ENCODE results near the gene PDZD2.

PDZD2 gene

GRCh38 chr5:31708089-31708488 lies 69.2 kb downstream of the PDZD2 start:
- H4K20me1 ChIP-seq (ENCODE audit: insufficient read depth, low read length), result no peaks in the 10 kb centered on the region
- TF ChIP-seq EZH2 (IDR thresholded peaks at IDR 0.05; ENCODE audit: borderline replicate concordance, low read depth, low read length, severe bottlenecking), result no peak
- TF ChIP-seq CTCF (IDR thresholded peaks at IDR 0.05; ENCODE audit: borderline replicate concordance, extremely low read depth, low read length, poor library complexity, severe bottlenecking), result no peak
- no peak overlapping the region for H2AFZ ChIP-seq (ENCODE audit: low read depth, low read length)
- H3K4me1 ChIP-seq (ENCODE audit: insufficient read depth, low read length), result no peaks in the 10 kb centered on the region
- H3K79me2 ChIP-seq (ENCODE audit: insufficient read depth, low read length), result no peaks in the 10 kb centered on the region
- H3K27me3 ChIP-seq (ENCODE audit: insufficient read depth, low read length, poor library complexity), result no peaks in the 10 kb centered on the region
- no peak overlapping the region for H3K9ac ChIP-seq (ENCODE audit: low read depth, low read length)
- ATAC-seq (ENCODE audit: insufficient read depth, low read depth), result no peak
- H3K27ac ChIP-seq (ENCODE audit: low read length), result no peak overlapping the region
- no peak overlapping the region for H3K4me2 ChIP-seq (ENCODE audit: insufficient read depth, low read length)
- no peaks in the 10 kb centered on the region for H3K36me3 ChIP-seq (ENCODE audit: insufficient read depth, low read length)
- no peak for DNase-seq
- H3K4me3 ChIP-seq (ENCODE audit: low read depth in 1 of 2, low read length in 2 of 2), result no peak overlapping the region
- no peaks in the 10 kb centered on the region for H3K9me3 ChIP-seq (ENCODE audit: insufficient read depth, low read length, severe bottlenecking)

GRCh38 chr5:31711363-31711762 lies 72.4 kb downstream of the PDZD2 start:
- no peak overlapping the region for H3K27ac ChIP-seq (ENCODE audit: low read length)
- no peaks in the 10 kb centered on the region for H3K36me3 ChIP-seq (ENCODE audit: insufficient read depth, low read length)
- no peak overlapping the region for H3K9ac ChIP-seq (ENCODE audit: low read depth, low read length)
- ATAC-seq (ENCODE audit: insufficient read depth, low read depth) (no peak), DNase-seq (no peak)
- no peaks in the 10 kb centered on the region for H4K20me1 ChIP-seq (ENCODE audit: insufficient read depth, low read length)
- no peaks in the 10 kb centered on the region for H3K4me1 ChIP-seq (ENCODE audit: insufficient read depth, low read length)
- no peak overlapping the region for H3K4me2 ChIP-seq (ENCODE audit: insufficient read depth, low read length)
- no peaks in the 10 kb centered on the region for H3K27me3 ChIP-seq (ENCODE audit: insufficient read depth, low read length, poor library complexity)
- no peaks in the 10 kb centered on the region for H3K79me2 ChIP-seq (ENCODE audit: insufficient read depth, low read length)
- H2AFZ ChIP-seq (ENCODE audit: low read depth, low read length), result no peak overlapping the region
- TF ChIP-seq CTCF (IDR thresholded peaks at IDR 0.05; ENCODE audit: borderline replicate concordance, extremely low read depth, low read length, poor library complexity, severe bottlenecking) (no peak), EZH2 (IDR thresholded peaks at IDR 0.05; ENCODE audit: borderline replicate concordance, low read depth, low read length, severe bottlenecking) (no peak)
- no peak overlapping the region for H3K4me3 ChIP-seq (ENCODE audit: low read depth in 1 of 2, low read length in 2 of 2)
- no peaks in the 10 kb centered on the region for H3K9me3 ChIP-seq (ENCODE audit: insufficient read depth, low read length, severe bottlenecking)

GRCh38 chr5:31711935-31712592 lies 73.1 kb downstream of the PDZD2 start:
- Histone ChIP-seq H3K4me2 (ENCODE audit: insufficient read depth, low read length) (no peak overlapping the region), H4K20me1 (ENCODE audit: insufficient read depth, low read length) (no peaks in the 10 kb centered on the region), H3K9me3 (ENCODE audit: insufficient read depth, low read length, severe bottlenecking) (no peaks in the 10 kb centered on the region), H3K27me3 (ENCODE audit: insufficient read depth, low read length, poor library complexity) (no peaks in the 10 kb centered on the region), H3K36me3 (ENCODE audit: insufficient read depth, low read length) (no peaks in the 10 kb centered on the region), H2AFZ (ENCODE audit: low read depth, low read length) (no peak overlapping the region), H3K4me3 (ENCODE audit: low read depth in 1 of 2, low read length in 2 of 2) (no peak overlapping the region), H3K4me1 (ENCODE audit: insufficient read depth, low read length) (no peaks in the 10 kb centered on the region), H3K79me2 (ENCODE audit: insufficient read depth, low read length) (no peaks in the 10 kb centered on the region), H3K9ac (ENCODE audit: low read depth, low read length) (no peak overlapping the region), H3K27ac (ENCODE audit: low read length) (no peak overlapping the region)
- ATAC-seq (ENCODE audit: insufficient read depth, low read depth) (no peak), DNase-seq (no peak)
- no peak for TF ChIP-seq CTCF (IDR thresholded peaks at IDR 0.05; ENCODE audit: borderline replicate concordance, extremely low read depth, low read length, poor library complexity, severe bottlenecking)
- no peak for TF ChIP-seq EZH2 (IDR thresholded peaks at IDR 0.05; ENCODE audit: borderline replicate concordance, low read depth, low read length, severe bottlenecking)
